IPS-18c (cell line): ENCODE data around the gene CCDC13.

Experiments
- H3K4me3 ChIP-seq: 2 replicates; pipeline ENCODE4 v1.7.0; 2013; ENCODE audit warnings: low read depth, mild to moderate bottlenecking, low read length, moderate library complexity; ENCODE audit not compliant: insufficient read depth
- H3K9me3 ChIP-seq: one replicate; pipeline ENCODE4 v1.6.1; 2013; ENCODE audit warnings: mild to moderate bottlenecking, low read length, moderate library complexity; ENCODE audit not compliant: control insufficient read depth, insufficient read depth

Gene CCDC13

DNA sequence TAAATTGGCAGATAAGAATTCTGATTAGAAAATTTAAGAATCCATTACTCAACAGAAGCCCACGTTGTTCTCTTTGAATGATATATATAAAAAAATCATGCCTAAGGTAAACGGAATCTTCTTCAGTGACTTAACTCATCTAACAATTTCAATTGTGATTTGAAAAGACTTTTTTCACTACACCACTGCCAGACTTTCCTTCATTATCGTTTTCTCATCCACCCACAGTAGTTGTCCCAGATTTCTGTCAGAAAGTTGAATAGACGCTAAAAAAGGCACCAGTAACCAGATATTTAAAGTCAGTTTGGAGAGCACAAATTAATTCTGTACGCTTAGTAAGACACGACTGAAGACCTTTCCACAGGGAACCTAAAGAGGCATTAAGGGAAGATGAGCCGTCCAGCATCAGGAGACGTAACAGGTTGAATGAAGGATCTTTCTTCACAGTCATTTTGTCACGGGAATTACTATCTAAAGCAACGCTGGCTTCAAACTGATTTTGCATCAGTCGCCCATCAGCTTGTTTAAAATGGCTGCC lies 29.9 kb upstream of the CCDC13 start:
- H3K4me3 ChIP-seq = peak overlapping the region; percentile 96

DNA sequence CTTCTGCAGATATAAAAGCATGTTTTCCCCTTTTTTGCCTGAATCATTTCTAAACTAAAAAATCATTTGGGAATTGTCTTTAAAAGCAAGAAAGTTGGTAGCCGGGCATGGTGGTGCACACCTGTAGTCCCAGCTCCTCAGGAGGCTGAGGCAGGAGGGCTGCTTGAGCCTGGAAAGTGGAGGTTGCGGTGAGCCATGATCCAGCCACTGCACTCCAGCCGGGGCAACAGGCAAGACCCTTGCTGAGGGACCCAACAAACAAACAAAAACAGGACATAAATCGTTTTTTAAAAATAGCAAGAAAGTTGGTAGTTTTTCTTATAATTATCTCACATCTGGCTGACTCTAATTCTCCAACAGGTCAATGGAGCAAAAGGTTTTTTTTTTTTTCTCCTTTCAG lies 28.7 kb upstream of the CCDC13 start:
- no peak overlapping the region for H3K4me3 ChIP-seq
- H3K9me3 ChIP-seq = no peaks in the 10 kb centered on the region

More for the DNA sequence above, 29.9 kb upstream of the CCDC13 start:
- no peaks in the 10 kb centered on the region for H3K9me3 ChIP-seq

GRCh38 chr3:42801048-42801620 lies 28.1 kb upstream of the CCDC13 start:
- no peaks in the 10 kb centered on the region for H3K9me3 ChIP-seq
- no peak overlapping the region for H3K4me3 ChIP-seq

DNA sequence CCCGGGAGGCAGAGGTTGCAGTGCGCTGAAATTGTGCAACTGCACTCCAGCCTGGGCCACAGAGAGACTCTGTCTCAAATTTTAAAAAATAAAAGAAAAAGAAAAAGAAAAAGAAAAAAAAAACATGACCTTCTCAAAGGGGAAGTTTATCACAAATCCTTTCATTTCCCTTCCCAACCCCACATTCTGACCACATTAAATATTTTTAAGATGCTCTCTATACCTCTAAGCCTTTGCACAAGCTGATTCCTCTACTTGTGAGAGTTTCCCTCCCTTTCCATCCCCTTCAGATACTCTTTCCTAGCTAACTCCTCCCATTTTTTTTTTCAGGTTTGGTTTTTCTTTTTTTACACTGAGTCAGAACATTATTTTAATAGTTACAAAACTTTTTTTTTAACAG lies 27.2 kb upstream of the CCDC13 start:
- H3K9me3 ChIP-seq = no peaks in the 10 kb centered on the region
- no peak overlapping the region for H3K4me3 ChIP-seq

GRCh38 chr3:42799376-42799775 lies 26.3 kb upstream of the CCDC13 start:
- Histone ChIP-seq H3K4me3 (no peak overlapping the region), H3K9me3 (no peaks in the 10 kb centered on the region)

GRCh38 chr3:42796332-42796885 lies 23.4 kb upstream of the CCDC13 start:
- Histone ChIP-seq H3K9me3 (no peaks in the 10 kb centered on the region), H3K4me3 (no peak overlapping the region)

GRCh38 chr3:42795621-42796181 lies 22.6 kb upstream of the CCDC13 start:
- Histone ChIP-seq H3K4me3 (no peak overlapping the region), H3K9me3 (no peaks in the 10 kb centered on the region)

DNA sequence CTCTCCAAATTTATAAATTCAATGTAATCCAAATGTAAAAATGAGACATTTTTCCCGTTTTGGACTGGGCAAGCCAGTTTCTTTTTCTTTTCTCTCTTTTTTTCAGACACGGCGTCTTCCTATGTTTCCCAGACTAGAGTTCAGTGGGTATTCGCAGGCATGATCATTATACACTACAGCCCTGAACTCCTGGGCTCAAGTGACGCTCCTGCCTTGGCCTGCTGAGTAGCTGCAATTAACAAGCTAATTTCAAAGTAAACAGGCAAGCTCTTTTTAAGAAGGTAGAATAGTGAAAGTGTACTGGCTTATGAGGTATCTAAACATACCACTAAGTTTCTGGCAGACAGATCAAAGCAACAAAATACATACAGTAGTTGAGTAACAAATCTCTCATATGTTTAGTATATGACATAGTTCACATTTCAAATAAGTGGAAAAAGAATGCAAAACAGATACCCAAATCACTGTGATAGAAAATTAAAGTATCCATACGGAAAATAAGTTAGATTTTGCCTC lies 17.7 kb upstream of the CCDC13 start:
- Histone ChIP-seq H3K9me3 (no peaks in the 10 kb centered on the region), H3K4me3 (no peak overlapping the region)

GRCh38 chr3:42786631-42787030 lies 13.6 kb upstream of the CCDC13 start:
- Histone ChIP-seq H3K9me3 (no peaks in the 10 kb centered on the region), H3K4me3 (no peak overlapping the region)

- H3K9me3 ChIP-seq = no peaks in the 10 kb centered on the region
- no peak overlapping the region for H3K4me3 ChIP-seq
Observed at GRCh38 chr3:42786212-42786611, 13.2 kb upstream of the CCDC13 start.

- Histone ChIP-seq H3K9me3 (no peaks in the 10 kb centered on the region), H3K4me3 (no peak overlapping the region)
Observed at GRCh38 chr3:42780892-42781700, 8.0 kb upstream of the CCDC13 start.

GRCh38 chr3:42780398-42780797 lies 7.3 kb upstream of the CCDC13 start:
- H3K9me3 ChIP-seq = no peaks in the 10 kb centered on the region

GRCh38 chr3:42778644-42779043 lies 5.6 kb upstream of the CCDC13 start:
- Histone ChIP-seq H3K9me3 (no peaks in the 10 kb centered on the region), H3K4me3 (no peak overlapping the region)

More at GRCh38 chr3:42780398-42780797, 7.3 kb upstream of the CCDC13 start:
- H3K4me3 ChIP-seq = no peak overlapping the region

DNA sequence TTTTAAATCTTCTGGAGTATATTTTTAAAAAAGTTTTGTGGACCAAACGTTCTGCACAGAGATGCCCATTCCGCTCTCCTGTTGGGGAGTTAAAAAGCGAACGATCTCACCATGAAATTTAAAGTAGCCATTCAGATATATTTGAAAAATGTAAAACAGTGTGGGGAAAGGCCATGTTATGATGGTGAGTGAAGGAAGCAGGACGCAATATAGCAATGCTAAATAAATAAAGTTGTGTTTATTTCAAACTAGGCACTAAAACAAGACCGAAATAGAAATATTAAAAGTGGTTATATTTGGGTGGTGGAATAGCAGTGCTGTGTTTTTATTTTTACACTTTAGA lies 327 bp upstream of the CCDC13 start:
- Histone ChIP-seq H3K9me3 (peaks cover 4% of the 10 kb centered on the region), H3K4me3 (peak overlapping the region; percentile 68)

DNA sequence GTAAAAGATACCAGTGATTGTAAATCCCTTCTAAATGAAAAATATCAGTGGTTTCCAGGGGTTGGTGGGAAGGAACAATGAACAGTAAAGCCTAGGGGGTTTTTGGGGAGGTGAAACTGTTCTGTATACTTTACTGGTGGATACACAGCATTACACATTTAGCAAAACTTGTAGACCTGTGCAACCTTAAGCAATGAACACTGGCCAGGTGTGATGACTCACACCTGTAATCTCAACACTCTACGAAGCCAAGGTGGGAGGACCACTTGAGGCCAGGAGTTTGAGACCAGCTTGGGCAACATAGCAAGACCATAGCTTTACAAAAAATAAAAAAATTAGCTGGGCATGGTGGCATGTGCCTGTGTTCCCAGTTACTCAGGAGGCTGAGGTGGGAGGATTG lies 1.8 kb downstream of the CCDC13 start:
- peaks cover 4% of the 10 kb centered on the region for H3K9me3 ChIP-seq
- no peak overlapping the region for H3K4me3 ChIP-seq

GRCh38 chr3:42769477-42770131 lies 3.4 kb downstream of the CCDC13 start:
- Histone ChIP-seq H3K4me3 (no peak overlapping the region), H3K9me3 (peaks cover 4% of the 10 kb centered on the region)

DNA sequence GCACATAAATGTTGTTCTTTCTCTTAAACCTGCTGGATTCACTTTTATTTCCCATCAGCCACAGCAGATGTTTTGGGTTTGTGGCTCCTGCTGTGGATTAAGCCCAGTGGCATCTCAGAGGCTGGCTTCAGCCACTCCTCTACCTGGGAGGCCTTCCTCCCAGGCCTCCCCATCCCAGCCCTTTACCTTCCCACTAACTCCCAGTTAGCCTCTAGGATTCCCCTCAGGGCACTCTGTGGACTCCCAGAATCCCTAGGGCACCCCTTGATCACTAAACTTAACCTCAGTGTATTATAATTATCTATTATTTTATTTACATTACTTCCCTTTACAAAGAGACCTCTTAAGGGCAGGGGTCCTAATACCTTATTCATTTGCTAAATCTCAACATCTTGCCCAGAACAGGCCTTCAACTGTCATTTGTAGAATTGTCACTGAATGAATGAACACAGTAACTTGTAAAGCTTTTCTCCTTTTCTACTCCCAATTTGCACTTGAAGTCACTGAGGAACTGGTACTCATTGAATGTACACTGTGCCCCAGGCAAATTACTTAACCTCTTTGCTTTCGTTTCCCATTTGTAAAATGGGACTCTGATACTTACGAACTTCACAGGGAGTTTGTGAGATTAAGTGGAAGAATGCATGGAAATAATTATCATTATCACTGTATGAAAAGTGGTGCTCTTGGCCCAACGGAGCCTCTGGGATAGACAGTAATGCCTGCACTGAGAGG lies 8.3 kb downstream of the CCDC13 start:
- H3K9me3 ChIP-seq = no peaks in the 10 kb centered on the region
- no peak overlapping the region for H3K4me3 ChIP-seq
